Kidney (tissue), 14 donors: Measurements from ENCODE around the gene KCNB1. TPM values are rescaled to one million over a fixed set of nuclear protein-coding genes. Genes with fewer than 3 reads are reported as not detected.

Experiments used
- DNase-seq, 5 donors: peaks; one replicate each; pipeline ENCODE4 v3.0.0-alpha.2; 2013 to 2020
- FAIRE-seq: peaks from 2 replicates; lab custom pipeline; 2012; peaks lifted over from hg19 to GRCh38; lab: Jason Lieb, UNC
- H3K27ac ChIP-seq, 2 donors: one replicate each; pipeline ENCODE4 v1.7.0; 2013; ENCODE audit warnings: low read depth in 2 of 2, low read length in 2 of 2, inconsistent platforms in 1 of 2
- H3K27me3 ChIP-seq: one replicate; pipeline ENCODE4 v1.7.1; 2013; ENCODE audit warnings: low read length, inconsistent platforms; ENCODE audit not compliant: control insufficient read depth, insufficient read depth
- H3K36me3 ChIP-seq, 3 donors: one replicate each; pipeline versions ENCODE4 v1.7.0 to v1.7.1; 2013; ENCODE audit warnings: low read length in 3 of 3, control low read depth in 1 of 3, inconsistent platforms in 1 of 3; ENCODE audit not compliant: insufficient read depth in 3 of 3, control insufficient read depth in 2 of 3
- H3K4me1 ChIP-seq, 3 donors: one replicate each; pipeline versions ENCODE4 v1.7.0 to v1.7.1; 2013; ENCODE audit warnings: low read length in 3 of 3, inconsistent platforms in 1 of 3, low read depth in 1 of 3; ENCODE audit not compliant: control insufficient read depth in 2 of 3, insufficient read depth in 2 of 3
- H3K4me3 ChIP-seq, 3 donors: one replicate each; pipeline versions ENCODE4 v1.7.0 to v1.8.1; 2013; ENCODE audit warnings: low read length in 3 of 3, control low read depth in 1 of 3, inconsistent platforms in 1 of 3
- H3K9ac ChIP-seq, 3 donors: one replicate each; pipeline versions ENCODE4 v1.7.0 to v1.7.1; 2013; ENCODE audit warnings: low read length in 3 of 3, control low read depth in 1 of 3, inconsistent platforms in 1 of 3
- H3K9me3 ChIP-seq, 3 donors: one replicate each; pipeline versions ENCODE4 v1.7.0 to v1.7.1; 2013; ENCODE audit warnings: low read length in 3 of 3, control low read depth in 1 of 3, inconsistent platforms in 1 of 3; ENCODE audit not compliant: control insufficient read depth in 2 of 3, insufficient read depth in 1 of 3
- intact Hi-C: fragments of 100-400 bp; cut with DNase I; formaldehyde crosslinking; loops from one replicate; pipeline ENCODE4 v1.11.1; 2022
- polyA plus RNA-seq: library from polyadenylated mRNA; stranded (reverse); fragments of 350-450 nt; fragmentation: Illumina TruSeq; extraction: RNeasy Lipid Tissue Mini Kit (QIAGEN cat#74804); gene quantifications from one replicate; pipeline ENCODE4 v1.2.3, GENCODE V29; 2014; ENCODE audit warnings: low read depth, low replicate concordance; ENCODE audit not compliant: insufficient read depth
- total RNA-seq: library from RNA; stranded (reverse); fragmentation: NEBNext Ultra II Directional; extraction: Animal tissue kit (Norgen Biotek cat#: 25700); gene quantifications from one replicate; pipeline ENCODE4 v1.2.1, GENCODE V29; 2021
- TF ChIP-seq, protein P1 (sequence below): IDR thresholded peaks from 3 replicates; pipeline ENCODE4 v1.5.1; 2012; ENCODE audit warnings: mild to moderate bottlenecking, moderate library complexity, borderline replicate concordance; ENCODE audit not compliant: insufficient read depth; ENCODE audit errors: extremely low read depth
- donor health status: control.
- donor health status: control.
- donor health status: control.
- donor health status: control.
- donor health status: control.
- donor health status: DM: yes; HTN: yes; CAD: no.
- donor health status: Normal renal cell carcinoma (clear cell type).

The KCNB1 gene
- total and polyA plus RNA-seq, 2 donors from 2014 or later = 0.26 to 1.2 TPM

DNA sequence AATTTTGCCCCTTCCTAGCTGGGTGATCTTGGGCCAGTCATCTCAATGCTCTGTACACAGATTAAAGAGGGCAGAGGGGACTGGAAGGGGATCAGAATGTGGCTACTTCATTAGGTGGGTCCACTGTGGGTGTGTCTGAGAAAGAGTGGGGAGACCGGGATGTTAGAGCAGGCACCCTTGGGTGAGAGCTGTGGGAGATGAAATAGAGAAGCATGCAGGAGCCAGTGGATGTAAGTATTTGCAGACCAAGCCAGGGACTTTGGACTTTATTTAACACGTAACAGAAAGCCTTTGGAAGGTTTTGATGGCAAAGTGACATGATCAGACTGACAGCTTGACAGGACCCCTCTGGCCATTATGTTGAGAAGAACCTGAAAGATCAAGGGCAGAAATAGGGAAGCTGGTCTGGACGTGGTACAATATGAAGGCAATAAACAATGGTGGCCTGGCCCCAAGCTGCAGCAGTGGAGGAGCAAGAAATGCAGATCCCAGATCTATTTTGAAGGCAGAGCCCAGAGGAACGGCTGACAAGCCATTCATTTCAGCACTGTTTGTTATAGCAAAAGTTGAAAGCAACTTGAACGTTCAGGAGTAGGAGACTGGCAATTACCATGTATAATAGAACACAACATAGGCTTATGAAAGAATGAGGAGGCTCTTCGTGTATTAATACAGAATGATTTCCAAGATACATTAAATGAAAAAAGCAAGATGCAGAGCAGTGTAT is 122.1 kb downstream of the KCNB1 start:
- H3K27me3 ChIP-seq = no peaks in the 10 kb centered on the region
- no peak overlapping the region for H3K9ac ChIP-seq
- H3K4me3 ChIP-seq = no peak overlapping the region
- no peaks in the 10 kb centered on the region for H3K4me1 ChIP-seq
- FAIRE-seq (no peak), DNase-seq (no peak)
- no peaks in the 10 kb centered on the region for H3K9me3 ChIP-seq
- no peaks in the 10 kb centered on the region for H3K36me3 ChIP-seq
- H3K27ac ChIP-seq = no peak overlapping the region
- TF ChIP-seq, protein P1, sequence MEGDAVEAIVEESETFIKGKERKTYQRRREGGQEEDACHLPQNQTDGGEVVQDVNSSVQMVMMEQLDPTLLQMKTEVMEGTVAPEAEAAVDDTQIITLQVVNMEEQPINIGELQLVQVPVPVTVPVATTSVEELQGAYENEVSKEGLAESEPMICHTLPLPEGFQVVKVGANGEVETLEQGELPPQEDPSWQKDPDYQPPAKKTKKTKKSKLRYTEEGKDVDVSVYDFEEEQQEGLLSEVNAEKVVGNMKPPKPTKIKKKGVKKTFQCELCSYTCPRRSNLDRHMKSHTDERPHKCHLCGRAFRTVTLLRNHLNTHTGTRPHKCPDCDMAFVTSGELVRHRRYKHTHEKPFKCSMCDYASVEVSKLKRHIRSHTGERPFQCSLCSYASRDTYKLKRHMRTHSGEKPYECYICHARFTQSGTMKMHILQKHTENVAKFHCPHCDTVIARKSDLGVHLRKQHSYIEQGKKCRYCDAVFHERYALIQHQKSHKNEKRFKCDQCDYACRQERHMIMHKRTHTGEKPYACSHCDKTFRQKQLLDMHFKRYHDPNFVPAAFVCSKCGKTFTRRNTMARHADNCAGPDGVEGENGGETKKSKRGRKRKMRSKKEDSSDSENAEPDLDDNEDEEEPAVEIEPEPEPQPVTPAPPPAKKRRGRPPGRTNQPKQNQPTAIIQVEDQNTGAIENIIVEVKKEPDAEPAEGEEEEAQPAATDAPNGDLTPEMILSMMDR = no peak
- intact Hi-C loops = no loop called here

DNA sequence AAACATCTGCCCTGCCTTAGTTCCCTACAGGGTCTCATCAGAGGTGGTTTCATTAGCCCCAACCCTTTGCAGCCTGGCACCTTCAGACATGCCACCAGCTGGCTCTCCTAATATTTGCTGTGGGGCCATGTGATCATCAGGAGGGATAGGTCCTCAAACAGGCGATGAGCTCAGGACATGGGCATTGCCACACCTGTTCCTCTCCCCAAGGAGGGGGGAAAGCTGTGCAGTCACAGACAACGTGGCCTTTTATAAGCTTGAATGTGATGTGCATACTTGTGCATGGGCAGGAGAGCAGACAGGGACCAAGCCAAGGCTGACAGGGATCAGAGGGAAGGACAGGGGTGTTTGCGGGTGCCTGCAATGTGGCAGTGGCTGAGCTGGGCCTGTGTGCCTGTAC is 125.8 kb downstream of the KCNB1 start:
- Histone ChIP-seq H3K9me3 (no peaks in the 10 kb centered on the region), H3K36me3 (no peaks in the 10 kb centered on the region)

DNA sequence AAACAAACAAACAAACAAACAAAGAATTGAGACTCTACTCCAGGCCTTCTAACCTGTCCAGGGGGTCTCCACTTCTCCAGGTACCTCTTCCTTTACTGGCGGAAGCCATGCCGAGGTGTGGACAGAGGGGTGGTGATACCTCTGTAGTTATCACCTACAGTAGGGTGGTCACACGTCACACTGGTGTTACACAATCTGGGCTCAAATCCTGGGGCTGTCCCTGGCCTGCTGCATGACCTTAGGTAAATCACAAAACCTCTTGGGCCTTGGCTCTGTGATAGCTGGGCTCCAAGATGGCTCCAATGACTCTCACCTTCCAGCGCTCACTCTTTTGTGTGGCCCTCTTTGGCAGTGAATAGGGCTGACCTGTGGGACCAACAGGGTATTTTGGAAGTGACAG is 127.8 kb downstream of the KCNB1 start:
- H3K36me3 ChIP-seq = no peaks in the 10 kb centered on the region
- no peak for DNase-seq
- no peak overlapping the region for H3K9ac ChIP-seq
- H3K27ac ChIP-seq = no peak overlapping the region
- intact Hi-C loops = no loop called here
- H3K4me3 ChIP-seq = no peak overlapping the region
- H3K27me3 ChIP-seq = no peaks in the 10 kb centered on the region
- FAIRE-seq = no peak
- H3K9me3 ChIP-seq = no peaks in the 10 kb centered on the region
- H3K4me1 ChIP-seq = no peaks in the 10 kb centered on the region
- TF ChIP-seq, protein P1 = no peak

More for the DNA sequence above, 125.8 kb downstream of the KCNB1 start:
- TF ChIP-seq, protein P1 = no peak
- DNase-seq (no peak), FAIRE-seq (no peak)
- Histone ChIP-seq H3K9ac (no peak overlapping the region), H3K4me3 (no peak overlapping the region), H3K27ac (no peak overlapping the region), H3K4me1 (no peaks in the 10 kb centered on the region), H3K27me3 (no peaks in the 10 kb centered on the region)
- intact Hi-C loops = no loop called here
